Activated naive CD8-positive, alpha-beta T cell treated with anti-CD3 and anti-CD28 coated beads, Interleukin-2, amount 50 U/mL, for 16 hours (primary cell): Measurements from ENCODE around the gene CERT1.
"Not testable (repeated sequence)": the region's sequence is repeated elsewhere in the genome, so short reads cannot be mapped to it uniquely, and the experiment has no call there.

Experiments used
- DNase-seq: peaks from one replicate; pipeline ENCODE4 v3.0.0-alpha.2; 2020; ENCODE audit warnings: low read depth, low spot score

The CERT1 gene

DNA sequence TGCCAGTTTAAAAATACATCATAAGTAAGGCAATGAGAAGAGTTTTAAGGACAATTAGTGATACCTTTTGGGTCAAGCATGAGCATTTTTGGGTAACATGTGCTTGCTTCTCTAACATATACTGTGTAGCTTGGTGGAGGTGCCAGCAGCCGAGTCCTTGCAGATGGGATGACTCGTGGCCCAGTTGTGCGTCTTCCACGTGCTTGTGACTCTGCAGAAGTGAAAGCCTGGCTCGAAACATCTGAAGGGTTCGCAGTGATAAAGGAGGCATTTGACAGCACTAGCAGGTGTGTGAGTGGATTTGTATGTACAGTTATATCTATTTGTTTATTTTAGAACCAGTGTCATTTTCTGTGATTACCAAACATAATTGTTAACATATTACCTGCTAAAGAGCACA lies 156.2 kb downstream of the CERT1 start:
- DNase-seq: no peak

DNA sequence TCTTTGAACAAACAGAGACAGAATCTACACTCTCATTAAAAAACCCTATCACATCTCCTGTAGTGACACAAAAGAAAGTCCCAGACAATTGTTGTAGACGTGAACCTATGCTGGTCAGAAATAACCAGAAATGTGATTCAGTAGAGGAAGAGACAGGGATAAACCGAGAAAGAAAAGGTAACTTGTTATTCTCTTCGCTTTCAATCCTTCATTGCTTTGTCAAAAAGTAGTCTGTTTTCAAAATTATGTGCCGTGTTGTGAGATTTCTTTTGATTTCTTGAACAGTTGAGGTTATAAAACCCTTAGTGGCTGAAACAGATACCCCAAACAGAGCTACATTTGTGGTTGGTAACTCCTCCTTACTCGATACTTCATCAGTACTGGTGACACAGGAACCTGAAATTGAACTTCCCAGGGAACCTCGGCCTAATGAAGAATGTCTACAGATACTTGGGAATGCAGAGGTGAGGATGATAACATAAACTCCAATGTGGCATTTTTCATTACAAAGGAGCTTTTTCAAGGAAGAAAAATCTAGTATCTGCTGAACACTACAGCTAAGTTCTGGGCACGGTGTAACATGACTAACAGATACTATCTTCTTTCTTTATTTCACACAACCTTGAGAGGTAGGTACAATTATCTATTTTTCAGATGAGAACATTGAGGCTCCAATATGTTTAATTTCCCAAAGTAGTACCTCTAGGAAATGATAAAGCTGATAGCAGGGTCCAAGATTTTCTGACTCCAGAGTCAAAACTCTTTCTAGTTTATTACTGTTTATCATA lies 160.1 kb downstream of the CERT1 start:
- DNase-seq: no peak

DNA sequence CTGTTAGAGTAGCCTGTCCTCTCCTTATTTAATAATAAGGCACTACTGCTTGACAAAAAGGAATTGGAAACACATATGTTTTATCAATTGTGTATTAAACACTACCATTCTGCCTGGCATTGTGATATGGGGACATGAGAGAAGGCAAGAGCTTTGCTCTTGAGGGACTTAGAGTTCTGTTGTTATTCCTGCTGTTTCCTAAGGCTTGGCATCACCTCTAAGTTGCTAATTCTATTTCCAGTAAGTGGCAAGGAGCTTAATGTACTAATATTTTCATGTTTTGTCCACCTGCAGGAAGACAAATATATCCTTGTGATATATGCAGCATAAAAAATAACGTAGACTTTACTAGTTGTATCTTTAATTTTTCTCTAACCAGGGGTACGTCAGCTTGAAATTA lies 161.8 kb downstream of the CERT1 start:
- no peak for DNase-seq

DNA sequence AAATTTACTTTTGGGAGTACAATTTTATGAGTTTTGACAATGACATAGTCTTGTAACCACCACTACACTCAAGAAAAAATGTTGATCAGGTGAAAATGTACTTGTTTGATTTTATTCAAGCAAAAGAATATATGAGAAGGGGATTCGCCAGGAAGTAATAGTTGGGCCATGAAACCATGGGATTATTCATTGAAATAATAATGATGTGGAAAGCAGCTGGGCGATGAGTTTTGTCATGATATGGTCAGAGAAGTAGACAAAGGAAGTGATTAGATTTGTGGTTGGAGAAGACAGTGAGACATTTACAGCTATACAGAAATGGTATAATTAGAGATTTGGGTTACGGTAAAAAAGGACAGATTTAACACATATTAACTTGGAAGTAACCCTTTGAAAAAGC lies 163.2 kb downstream of the CERT1 start:
- no peak for DNase-seq

DNA sequence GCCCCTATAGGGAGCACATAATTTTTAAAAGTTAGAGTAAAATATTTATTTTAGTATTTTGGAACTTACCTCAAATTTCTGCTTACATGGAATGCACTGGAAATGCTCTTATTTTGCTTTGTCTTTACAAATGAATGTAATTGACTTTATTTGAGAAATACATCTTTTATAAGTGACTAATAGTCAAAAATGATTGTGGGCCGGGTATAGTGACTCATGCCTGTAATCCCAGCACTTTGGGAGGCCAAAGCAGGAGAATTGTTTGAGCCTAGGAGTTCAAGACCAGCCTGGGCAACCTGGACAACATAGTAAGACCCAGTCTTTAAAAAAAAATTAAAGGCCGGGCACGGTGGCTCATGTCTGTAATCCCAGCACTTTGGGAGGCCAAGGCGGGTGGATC lies 168.6 kb downstream of the CERT1 start:
- DNase-seq: no peak

DNA sequence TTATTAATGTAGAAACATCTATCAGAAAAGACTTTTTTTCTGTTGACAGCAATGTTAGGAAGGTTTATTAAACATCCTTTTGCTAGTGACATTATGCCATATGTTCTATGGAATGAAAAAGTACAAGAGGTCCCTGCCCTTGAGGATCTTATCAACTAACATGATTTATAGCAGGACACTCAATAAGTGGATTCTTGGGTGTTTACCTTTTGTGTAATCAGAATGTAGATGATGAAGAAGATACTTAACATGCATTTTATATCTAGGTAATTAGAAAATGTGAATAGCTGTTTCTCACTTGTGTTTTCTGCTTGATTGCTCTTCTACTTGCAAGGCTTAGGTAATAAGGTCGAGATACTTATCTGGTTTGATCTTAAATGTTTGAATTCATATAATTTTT lies 169.5 kb downstream of the CERT1 start:
- DNase-seq: no peak

DNA sequence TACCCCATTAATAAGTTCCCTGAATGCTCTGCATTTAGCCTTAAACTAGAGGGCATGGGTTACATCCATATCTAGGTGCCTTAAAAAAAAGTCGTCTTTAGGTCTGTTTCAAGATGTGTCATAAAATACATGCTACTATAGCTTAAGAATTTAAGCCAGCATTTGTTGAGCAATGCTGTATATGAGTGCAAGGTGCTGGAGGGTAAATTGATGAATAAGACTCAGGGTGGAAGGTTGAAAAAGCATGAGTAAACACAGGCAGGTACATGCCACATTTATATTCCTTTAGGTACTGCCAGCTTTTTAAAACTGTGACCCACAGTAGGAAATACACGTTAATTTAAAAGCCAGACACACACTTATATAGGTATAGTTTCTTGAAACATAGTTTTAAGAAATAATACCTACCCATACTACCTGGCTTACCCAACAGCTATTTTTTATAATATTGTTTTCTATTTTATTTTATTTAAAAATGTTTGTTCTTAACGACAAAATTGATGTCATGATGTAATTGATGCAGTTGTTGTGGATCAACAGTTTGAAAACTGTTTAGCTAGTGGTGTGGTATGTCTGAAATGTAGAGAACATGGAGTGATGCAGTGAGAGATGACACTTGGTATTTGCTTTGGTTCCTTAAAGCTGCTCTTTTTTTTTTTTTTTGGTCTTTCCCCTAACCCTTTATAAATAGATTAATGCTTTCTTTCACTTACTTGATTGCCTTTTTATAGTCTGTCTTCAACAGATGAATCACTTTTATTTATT lies 170.5 kb downstream of the CERT1 start:
- DNase-seq: no peak

DNA sequence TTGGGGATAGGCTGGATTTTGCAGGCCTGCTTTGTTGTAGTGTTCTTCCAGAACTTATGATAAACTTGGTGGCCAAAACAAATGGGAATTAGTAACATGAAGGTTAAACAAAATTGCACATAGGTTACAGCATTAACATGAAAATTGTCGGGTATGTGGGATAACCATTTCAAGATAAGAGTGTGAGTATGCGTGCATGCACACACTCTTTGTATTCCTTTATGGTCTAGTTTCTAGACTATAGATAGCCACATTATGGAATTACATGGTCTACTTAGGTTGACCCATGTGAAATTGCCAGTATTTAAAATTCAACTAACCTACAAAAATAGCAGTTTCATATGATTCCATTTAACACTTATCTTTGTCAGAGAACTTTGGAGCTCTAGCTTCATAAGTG lies 173.0 kb downstream of the CERT1 start:
- DNase-seq: no peak

DNA sequence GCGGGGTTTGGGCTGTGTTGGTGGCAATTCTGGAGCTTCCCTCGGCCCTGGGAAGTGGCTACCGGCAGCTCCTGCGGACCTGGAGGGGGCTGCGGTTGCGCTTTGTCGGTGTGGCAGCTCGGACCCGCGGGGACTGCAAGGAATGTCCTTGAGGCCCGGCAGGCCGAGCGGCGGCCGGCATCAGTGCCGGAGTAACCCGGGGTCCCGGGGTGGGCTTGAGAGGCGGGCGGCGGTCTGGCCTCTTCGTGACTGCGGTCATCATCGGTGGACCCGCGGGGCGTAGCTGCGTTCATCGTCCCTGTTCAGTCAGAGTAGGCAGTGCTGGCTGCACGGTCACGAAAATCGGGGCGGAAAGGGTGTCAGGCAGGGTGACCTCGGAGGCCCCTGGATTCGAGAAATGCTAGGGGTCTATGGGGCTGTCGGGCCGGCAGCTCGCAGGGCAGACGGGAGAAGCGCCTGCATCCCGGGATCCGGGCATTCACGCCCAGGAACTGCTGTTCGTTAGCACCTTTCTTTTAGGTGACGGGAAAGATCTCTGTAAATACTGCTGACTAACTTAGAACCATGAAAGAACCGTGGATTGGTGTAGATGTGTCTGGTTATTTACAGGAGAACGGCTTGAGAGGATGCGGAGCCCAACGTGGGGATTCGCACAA lies 173.9 kb downstream of the CERT1 start:
- no peak for DNase-seq

DNA sequence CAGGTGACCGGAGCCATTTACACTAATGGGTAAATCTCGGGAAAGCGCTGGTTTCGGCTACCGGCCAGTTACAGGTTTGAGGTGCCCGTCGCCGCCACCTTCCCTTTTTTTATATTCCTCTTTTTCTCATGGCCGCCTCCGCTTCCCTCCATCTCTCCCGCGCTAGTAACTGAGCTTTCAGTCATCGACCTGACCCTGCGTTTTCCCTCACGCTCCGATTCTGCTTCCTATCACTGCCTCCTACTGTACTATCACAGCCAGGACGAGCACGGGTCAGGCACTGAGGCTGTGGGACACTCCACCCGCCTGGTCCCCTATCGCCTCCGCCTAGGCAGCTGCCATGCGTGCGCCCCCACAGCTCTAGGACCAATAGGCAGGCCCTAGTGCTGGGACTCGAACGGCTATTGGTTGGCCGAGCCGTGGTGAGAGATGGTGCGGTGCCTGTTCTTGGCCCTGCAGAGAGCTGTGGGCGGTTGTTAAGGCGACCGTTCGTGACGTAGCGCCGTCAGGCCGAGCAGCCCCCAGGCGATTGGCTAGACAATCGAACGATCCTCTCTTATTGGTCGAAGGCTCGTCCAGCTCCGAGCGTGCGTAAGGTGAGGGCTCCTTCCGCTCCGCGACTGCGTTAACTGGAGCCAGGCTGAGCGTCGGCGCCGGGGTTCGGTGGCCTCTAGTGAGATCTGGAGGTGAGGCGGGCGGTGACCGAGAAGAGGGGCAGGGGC lies 174.7 kb downstream of the CERT1 start, which contains the start of gene HMGCR:
Gene HMGCR (plus strand): TSS at position 606 of the 722 bp plus-strand sequence. CDS start 5,386 bp downstream, outside the sequence.
- DNase-seq: peak; percentile 94

DNA sequence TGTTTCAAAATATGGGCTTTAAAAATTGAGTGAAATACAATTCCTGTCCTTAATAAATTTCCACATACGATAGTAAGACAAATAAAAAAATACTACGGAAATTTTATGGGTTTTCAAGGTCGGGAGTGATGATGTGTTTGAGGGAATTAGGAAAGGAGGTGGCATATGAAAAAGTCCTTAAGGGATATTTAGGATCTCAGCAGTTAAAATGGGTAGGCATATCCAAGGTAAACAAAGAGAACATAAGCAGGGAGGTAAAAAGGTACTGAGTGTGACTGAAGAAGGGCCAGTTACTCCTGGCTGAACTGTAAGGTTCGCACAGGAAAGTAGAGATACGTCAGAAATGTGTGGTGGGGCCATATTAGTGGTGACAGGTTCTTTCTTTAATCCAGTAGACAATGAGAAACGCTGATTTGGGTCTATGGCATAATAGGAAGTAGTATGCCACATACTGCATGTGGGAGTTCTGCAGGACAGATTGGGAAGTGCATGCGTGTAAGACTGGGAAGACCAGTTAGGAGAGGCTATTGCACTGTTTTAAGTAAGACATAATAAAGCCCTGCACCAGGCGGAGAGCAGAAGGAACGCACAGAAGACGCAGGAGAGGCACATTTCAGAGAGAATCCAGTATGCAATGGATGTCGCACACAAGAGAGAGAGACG lies 175.3 kb downstream of the CERT1 start:
- no peak for DNase-seq

DNA sequence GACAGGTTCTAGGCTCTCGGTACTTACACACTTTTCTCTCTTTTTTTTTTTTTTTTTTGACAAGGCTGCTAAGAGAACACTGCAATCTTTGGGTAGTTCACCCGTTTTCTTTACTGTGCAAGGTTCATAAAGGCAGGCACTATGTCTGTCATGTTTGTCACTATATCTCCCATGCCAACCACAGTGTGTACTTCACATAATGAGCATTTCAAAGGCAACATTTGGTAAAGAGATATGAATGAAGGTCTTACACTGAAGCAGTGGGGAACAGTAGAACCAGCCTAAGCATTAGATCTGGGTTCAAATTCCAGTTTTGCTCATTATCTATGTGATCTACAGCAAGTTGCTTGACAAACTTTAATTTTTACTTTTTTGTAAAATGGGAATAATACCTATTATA lies 175.9 kb downstream of the CERT1 start:
- DNase-seq: no peak

DNA sequence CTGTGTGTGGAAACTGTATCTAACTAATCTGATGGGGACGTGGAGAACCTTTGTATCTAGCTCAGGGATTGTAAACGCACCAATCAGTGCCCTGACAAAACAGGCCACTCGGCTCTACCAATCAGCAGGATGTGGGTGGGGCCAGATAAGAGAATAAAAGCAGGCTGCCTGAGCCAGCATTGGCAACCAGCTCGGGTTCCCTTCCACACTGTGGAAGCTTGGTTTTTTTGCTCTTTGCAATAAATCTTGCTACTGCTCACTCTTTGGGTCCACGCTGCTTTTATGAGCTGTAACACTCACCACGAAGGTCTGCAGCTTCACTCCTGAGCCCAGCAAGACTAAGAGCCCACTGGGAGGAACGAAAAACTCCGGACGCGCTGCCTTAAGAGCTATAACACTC lies 177.0 kb downstream of the CERT1 start:
- not testable (repeated sequence) for DNase-seq

DNA sequence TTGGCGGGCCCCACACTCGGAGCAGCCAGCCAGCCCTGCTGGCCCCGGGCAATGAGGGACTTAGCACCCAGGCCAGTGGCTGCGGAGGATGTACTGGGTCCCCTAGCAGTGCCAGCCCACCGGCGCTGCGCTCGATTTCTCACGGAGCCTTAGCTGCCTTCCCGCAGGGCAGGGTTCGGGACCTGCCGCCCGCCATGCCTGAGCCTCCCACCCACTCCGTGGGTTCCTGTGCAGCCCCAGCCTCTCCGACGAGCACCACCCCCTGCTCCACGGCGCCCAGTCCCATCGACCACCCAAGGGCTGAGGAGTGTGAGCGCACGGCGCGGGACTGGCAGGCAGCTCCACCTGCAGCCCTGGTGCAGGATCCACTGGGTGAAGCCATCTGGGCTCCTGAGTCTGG lies 177.7 kb downstream of the CERT1 start:
- DNase-seq: not testable (repeated sequence)

DNA sequence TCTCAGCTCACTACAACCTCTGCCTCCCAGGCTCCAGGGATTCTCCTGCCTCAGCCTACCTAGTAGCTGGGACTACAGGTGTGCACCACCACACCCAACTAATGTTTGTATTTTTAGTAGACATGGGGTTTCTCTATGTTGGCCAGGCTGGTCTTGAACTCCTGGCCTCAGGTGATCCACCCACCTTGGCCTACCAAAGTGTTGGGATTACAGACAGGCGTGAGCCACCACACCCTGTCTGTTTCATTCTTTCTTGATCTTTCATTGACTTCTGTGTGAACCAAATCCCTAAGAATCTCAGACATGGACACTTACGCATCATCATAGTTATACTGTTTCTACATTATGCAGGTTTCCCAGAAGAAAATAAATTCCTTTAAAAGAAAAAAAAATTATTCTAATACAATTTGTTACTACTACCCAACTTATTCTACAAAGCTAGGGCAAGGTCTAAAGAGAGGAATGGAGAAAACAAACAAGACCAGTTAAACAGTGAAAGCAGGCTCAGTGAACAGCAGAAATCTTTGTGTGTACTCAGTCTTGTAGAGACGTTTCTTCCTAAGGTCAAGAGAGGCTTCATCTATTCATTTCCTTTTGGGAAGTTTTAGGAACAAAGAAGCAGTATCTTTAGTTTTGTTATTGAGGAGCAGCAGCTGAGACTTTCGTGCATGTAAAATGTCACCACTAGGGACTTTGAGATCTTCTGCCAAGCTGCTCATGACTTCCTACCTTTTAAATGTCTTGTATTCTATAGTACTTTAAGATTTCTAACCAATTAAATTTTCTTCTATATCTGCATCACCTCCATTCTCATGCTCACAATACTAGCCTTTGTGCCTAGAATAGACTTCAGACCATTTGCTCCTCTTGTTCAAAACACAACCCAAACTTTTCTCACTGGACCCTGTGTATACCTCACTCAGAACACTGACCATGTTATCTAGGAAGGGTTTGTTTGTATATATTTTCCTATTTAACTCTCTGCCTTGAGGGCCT lies 180.0 kb downstream of the CERT1 start:
- no peak for DNase-seq

DNA sequence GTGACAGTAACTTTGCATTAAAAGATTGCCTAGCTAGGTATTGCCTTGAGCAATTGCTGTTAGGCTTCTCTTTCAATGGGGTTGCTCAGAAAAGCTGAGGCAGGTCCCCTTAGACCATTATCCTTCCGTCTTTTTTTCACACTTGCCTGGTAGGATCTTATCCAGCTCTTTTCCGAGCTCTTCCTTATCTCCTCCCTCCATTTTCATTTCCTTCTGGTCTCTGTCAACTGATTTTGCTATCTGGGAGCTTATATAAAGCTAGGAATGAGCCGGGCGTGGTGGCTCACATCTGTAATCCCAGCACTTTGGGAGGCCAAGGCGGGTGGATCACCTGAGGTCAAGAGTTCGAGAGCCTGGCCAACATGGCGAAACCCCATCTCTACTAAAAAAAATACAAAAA lies 181.0 kb downstream of the CERT1 start:
- no peak for DNase-seq
